Naive thymus-derived CD4-positive, alpha-beta T cell (primary cell): Measurements from ENCODE around the gene PTPN20. TPM values are rescaled to one million over a fixed set of nuclear protein-coding genes. Genes with fewer than 3 reads are reported as not detected.

Experiments used
- ATAC-seq: fragments of 150-1000 bp; cut with Tn5 transposase; 2 replicates; pipeline ENCODE4 v1.10.0; 2021; ENCODE audit warnings: mild to moderate bottlenecking, moderate library complexity
- CTCF ChIA-PET: fragments of 350-600 bp; sonication (Branson Sonifier 250); formaldehyde crosslinking; loops from one replicate; lab custom pipeline; 2021; ENCODE audit warnings: antibody characterized with exemption; lab: Charles Lee
- POLR2A ChIA-PET: fragments of 350-600 bp; sonication (Branson Sonifier 250); formaldehyde crosslinking; loops from one replicate; lab custom pipeline; 2021; ENCODE audit warnings: antibody characterized with exemption, inconsistent platforms; lab: Charles Lee
- DNase-seq, 9 donors: peaks; one replicate each; pipeline versions ENCODE4 v3.0.0 to v3.0.0-alpha.2; 2020 to 2022; ENCODE audit warnings: mixed read lengths in 1 of 9
- H3K27ac ChIP-seq: one replicate; pipeline ENCODE4 v1.7.0; 2013; ENCODE audit warnings: mild to moderate bottlenecking, low read depth, low read length, moderate library complexity
- H3K27me3 ChIP-seq, 2 donors: one replicate each; pipeline ENCODE4 v1.7.0; 2013; ENCODE audit warnings: low read length in 2 of 2, mild to moderate bottlenecking in 2 of 2, moderate library complexity in 2 of 2; ENCODE audit not compliant: control insufficient read depth in 2 of 2, insufficient read depth in 2 of 2
- H3K36me3 ChIP-seq, 3 experiments: 1 replicate in 2 of 3; 2 replicates in 1 of 3; pipeline ENCODE4 v1.7.0; 2013; ENCODE audit warnings: low read length in 3 of 3, mild to moderate bottlenecking in 3 of 3, moderate library complexity in 1 of 3; ENCODE audit not compliant: insufficient read depth in 3 of 3, control insufficient read depth in 2 of 3
- H3K4me1 ChIP-seq, 2 donors: one replicate each; pipeline ENCODE4 v1.7.0; 2013; ENCODE audit warnings: low read length in 2 of 2, mild to moderate bottlenecking in 2 of 2, moderate library complexity in 1 of 2; ENCODE audit not compliant: control insufficient read depth in 2 of 2, insufficient read depth in 2 of 2
- H3K4me3 ChIP-seq: 2 replicates; pipeline ENCODE4 v1.7.0; 2013; ENCODE audit warnings: mild to moderate bottlenecking, low read length
- H3K9me3 ChIP-seq, 3 experiments: 1 replicate in 2 of 3; 2 replicates in 1 of 3; pipeline ENCODE4 v1.7.0; 2013; ENCODE audit warnings: low read length in 3 of 3; ENCODE audit not compliant: control insufficient read depth in 2 of 3
- H3K27ac Mint-ChIP-seq, 9 donors: one replicate each; pipeline ENCODE4 v1.8.0; 2020 to 2022; ENCODE audit warnings: mixed read lengths in 9 of 9, mild to moderate bottlenecking in 8 of 9, moderate library complexity in 5 of 9, inconsistent platforms in 2 of 9
- H3K27me3 Mint-ChIP-seq, 5 donors: one replicate each; pipeline ENCODE4 v1.8.0; 2021 to 2022; ENCODE audit warnings: mixed read lengths in 5 of 5, mild to moderate bottlenecking in 1 of 5
- H3K36me3 Mint-ChIP-seq, 5 donors: one replicate each; pipeline ENCODE4 v1.8.0; 2020 to 2022; ENCODE audit warnings: mixed read lengths in 5 of 5, mild to moderate bottlenecking in 3 of 5, inconsistent platforms in 1 of 5
- H3K4me1 Mint-ChIP-seq, 7 donors: one replicate each; pipeline ENCODE4 v1.8.0; 2020 to 2022; ENCODE audit warnings: mixed read lengths in 7 of 7, mild to moderate bottlenecking in 3 of 7, inconsistent platforms in 1 of 7
- H3K4me3 Mint-ChIP-seq, 10 donors: one replicate each; pipeline ENCODE4 v1.8.0; 2020 to 2022; ENCODE audit warnings: mild to moderate bottlenecking in 10 of 10, mixed read lengths in 10 of 10, moderate library complexity in 6 of 10, inconsistent platforms in 2 of 10
- H3K9me3 Mint-ChIP-seq, 11 donors: one replicate each; pipeline ENCODE4 v1.8.0; 2020 to 2022; ENCODE audit warnings: mixed read lengths in 11 of 11, mild to moderate bottlenecking in 4 of 11, inconsistent platforms in 1 of 11, moderate library complexity in 1 of 11
- intact Hi-C, 2 donors: fragments of 100-400 bp; cut with micrococcal nuclease; formaldehyde crosslinking; loops; one replicate each; pipeline ENCODE4 v1.15.1; 2023
- polyA plus RNA-seq, 2 donors: library from polyadenylated mRNA; unstranded; fragments of 300-500 nt; fragmentation: Illumina TruSeq; gene quantifications; one replicate each; pipeline ENCODE4 v1.2.3, GENCODE V29; 2021
- total RNA-seq, 6 experiments: library from RNA in 5 of 6; stranded (reverse) in 5 of 6; gene quantifications; 1 replicate in 5 of 6; 2 replicates in 1 of 6; pipeline ENCODE4 v1.2.3 and lab custom pipeline; 2021 to 2026

Gene PTPN20
- total and polyA plus RNA-seq, 7 experiments from 2014 or later: 0.22 to 3.8 (median 1.7) TPM

- Histone ChIP-seq H3K4me3 (no peak overlapping the region), H3K4me1 (no peaks in the 10 kb centered on the region), H3K36me3 (no peaks in the 10 kb centered on the region), H3K27me3 (no peaks in the 10 kb centered on the region), H3K9me3 (no peaks in the 10 kb centered on the region), H3K27ac (no peak overlapping the region)
- H3K9me3 Mint-ChIP-seq: peaks cover 0 to 2% (median 0%) of the 10 kb centered on the region in 11 donors
- ATAC-seq: no peak
- peaks cover 0 to 7% (median 5%) of the 10 kb centered on the region in 7 donors for H3K4me1 Mint-ChIP-seq
- ChIA-PET POLR2A (no interaction called here), CTCF (interaction anchor here (1.2 to 4.0 kb wide), 2 partner anchors 20 to 285 kb away, joined by 3 to 93 read pairs; no protein-coding TSS in a partner anchor)
- peaks cover 0 to 7% (median 4%) of the 10 kb centered on the region in 5 donors for H3K27me3 Mint-ChIP-seq
- no peaks in the 10 kb centered on the region for H3K36me3 Mint-ChIP-seq
- peak in 1 of 9 donors; percentile 16 for DNase-seq
- intact Hi-C loops: loop anchor here in 1 of 2 donors (5.0 kb wide), 1 partner anchor 139 kb away; no protein-coding TSS in a partner anchor
- no peak overlapping the region for H3K27ac Mint-ChIP-seq
- no peak overlapping the region for H3K4me3 Mint-ChIP-seq
These were observed 116.6 kb downstream of the PTPN20 start for GRCh38 chr10:47027784-47028260.

- no peak for ATAC-seq
- H3K4me3 ChIP-seq: no peak overlapping the region
- Mint-ChIP-seq H3K27me3 (peaks cover 0 to 7% (median 2%) of the 10 kb centered on the region in 5 donors), H3K4me3 (no peak overlapping the region), H3K4me1 (peaks cover 0 to 7% (median 5%) of the 10 kb centered on the region in 7 donors), H3K27ac (no peak overlapping the region), H3K36me3 (no peaks in the 10 kb centered on the region), H3K9me3 (peaks cover 0 to 2% (median 0%) of the 10 kb centered on the region in 11 donors)
- H3K4me1 ChIP-seq: no peaks in the 10 kb centered on the region
- no peak overlapping the region for H3K27ac ChIP-seq
- POLR2A ChIA-PET: no interaction called here
- H3K27me3 ChIP-seq: no peaks in the 10 kb centered on the region
- no peaks in the 10 kb centered on the region for H3K36me3 ChIP-seq
- CTCF ChIA-PET: interaction anchor here (0.9 kb wide), 1 partner anchor 275 kb away, joined by 4 read pairs; no protein-coding TSS in a partner anchor
- intact Hi-C loops: loop anchor here in 1 of 2 donors (5.0 kb wide), 1 partner anchor 139 kb away; no protein-coding TSS in a partner anchor
- DNase-seq: peak in 1 of 9 donors; percentile 15
- no peaks in the 10 kb centered on the region for H3K9me3 ChIP-seq
These were observed 117.2 kb downstream of the PTPN20 start for GRCh38 chr10:47028466-47028865.

GRCh38 chr10:47029181-47030009 lies 118.2 kb downstream of the PTPN20 start:
- ChIA-PET CTCF (interaction anchor here (0.9 to 3.5 kb wide), 3 partner anchors 19 to 282 kb away, joined by 4 to 13 read pairs (median 4); no protein-coding TSS in a partner anchor), POLR2A (no interaction called here)
- Histone ChIP-seq H3K27me3 (no peaks in the 10 kb centered on the region), H3K9me3 (no peaks in the 10 kb centered on the region), H3K27ac (no peak overlapping the region), H3K4me3 (no peak overlapping the region), H3K4me1 (no peaks in the 10 kb centered on the region), H3K36me3 (no peaks in the 10 kb centered on the region)
- ATAC-seq (no peak), DNase-seq (peak in 1 of 9 donors; percentile 18)
- H3K4me1 Mint-ChIP-seq: peaks cover 0 to 7% (median 3%) of the 10 kb centered on the region in 7 donors
- peak overlapping the region in 1 of 9 donors; percentile 1 for H3K27ac Mint-ChIP-seq
- peaks cover 0 to 2% (median 0%) of the 10 kb centered on the region in 11 donors for H3K9me3 Mint-ChIP-seq
- H3K27me3 Mint-ChIP-seq: no peaks in the 10 kb centered on the region
- no peak overlapping the region for H3K4me3 Mint-ChIP-seq
- intact Hi-C loops: loop anchor here in 1 of 2 donors (5.0 kb wide), 1 partner anchor 138 kb away; no protein-coding TSS in a partner anchor
- no peaks in the 10 kb centered on the region for H3K36me3 Mint-ChIP-seq

GRCh38 chr10:47030191-47030703 lies 119.0 kb downstream of the PTPN20 start:
- no peak overlapping the region for H3K4me3 ChIP-seq
- Mint-ChIP-seq H3K27ac (no peak overlapping the region), H3K36me3 (no peaks in the 10 kb centered on the region), H3K9me3 (no peaks in the 10 kb centered on the region), H3K27me3 (no peaks in the 10 kb centered on the region), H3K4me3 (no peak overlapping the region), H3K4me1 (no peaks in the 10 kb centered on the region)
- no peak overlapping the region for H3K27ac ChIP-seq
- intact Hi-C loops: no loop called here
- POLR2A ChIA-PET: interaction anchor here (0.6 kb wide), 1 partner anchor 1780 kb away, joined by 3 read pairs; no protein-coding TSS in a partner anchor
- no peaks in the 10 kb centered on the region for H3K4me1 ChIP-seq
- ATAC-seq (no peak), DNase-seq (no peak)
- no peaks in the 10 kb centered on the region for H3K9me3 ChIP-seq
- H3K27me3 ChIP-seq: no peaks in the 10 kb centered on the region
- no peaks in the 10 kb centered on the region for H3K36me3 ChIP-seq
- CTCF ChIA-PET: interaction anchor here (3.5 kb wide), 1 partner anchor 18 kb away, joined by 13 read pairs; no protein-coding TSS in a partner anchor

- H3K4me1 Mint-ChIP-seq: no peaks in the 10 kb centered on the region
These were observed 120.1 kb downstream of the PTPN20 start for GRCh38 chr10:47031211-47031900.

GRCh38 chr10:47031901-47032465 lies 120.8 kb downstream of the PTPN20 start:
- H3K4me3 ChIP-seq: no peak overlapping the region
- Mint-ChIP-seq H3K4me3 (no peak overlapping the region), H3K27ac (no peak overlapping the region), H3K9me3 (no peaks in the 10 kb centered on the region), H3K27me3 (no peaks in the 10 kb centered on the region), H3K4me1 (no peaks in the 10 kb centered on the region), H3K36me3 (no peaks in the 10 kb centered on the region)
- no peaks in the 10 kb centered on the region for H3K9me3 ChIP-seq
- DNase-seq (no peak), ATAC-seq (no peak)
- ChIA-PET POLR2A (no interaction called here), CTCF (interaction anchor here (3.5 kb wide), 1 partner anchor 16 kb away, joined by 13 read pairs; no protein-coding TSS in a partner anchor)
- no peaks in the 10 kb centered on the region for H3K27me3 ChIP-seq
- H3K36me3 ChIP-seq: no peaks in the 10 kb centered on the region
- no peaks in the 10 kb centered on the region for H3K4me1 ChIP-seq
- no peak overlapping the region for H3K27ac ChIP-seq
- intact Hi-C loops: no loop called here

More at GRCh38 chr10:47031211-47031900, 120.1 kb downstream of the PTPN20 start:
- no peak overlapping the region for H3K4me3 ChIP-seq
- H3K27me3 Mint-ChIP-seq: no peaks in the 10 kb centered on the region
- H3K4me3 Mint-ChIP-seq: no peak overlapping the region
- H3K27ac ChIP-seq: no peak overlapping the region
- no peaks in the 10 kb centered on the region for H3K4me1 ChIP-seq
- no peak overlapping the region for H3K27ac Mint-ChIP-seq
- ChIA-PET CTCF (interaction anchor here (3.5 kb wide), 1 partner anchor 17 kb away, joined by 13 read pairs; no protein-coding TSS in a partner anchor), POLR2A (no interaction called here)
- no peaks in the 10 kb centered on the region for H3K27me3 ChIP-seq
- H3K9me3 ChIP-seq: no peaks in the 10 kb centered on the region
- H3K36me3 Mint-ChIP-seq: no peaks in the 10 kb centered on the region
- DNase-seq: no peak
- H3K9me3 Mint-ChIP-seq: no peaks in the 10 kb centered on the region
- intact Hi-C loops: no loop called here
- H3K36me3 ChIP-seq: no peaks in the 10 kb centered on the region
- no peak for ATAC-seq
